ENCODE measurements around the gene LRRC4C.

Gene LRRC4C

DNA sequence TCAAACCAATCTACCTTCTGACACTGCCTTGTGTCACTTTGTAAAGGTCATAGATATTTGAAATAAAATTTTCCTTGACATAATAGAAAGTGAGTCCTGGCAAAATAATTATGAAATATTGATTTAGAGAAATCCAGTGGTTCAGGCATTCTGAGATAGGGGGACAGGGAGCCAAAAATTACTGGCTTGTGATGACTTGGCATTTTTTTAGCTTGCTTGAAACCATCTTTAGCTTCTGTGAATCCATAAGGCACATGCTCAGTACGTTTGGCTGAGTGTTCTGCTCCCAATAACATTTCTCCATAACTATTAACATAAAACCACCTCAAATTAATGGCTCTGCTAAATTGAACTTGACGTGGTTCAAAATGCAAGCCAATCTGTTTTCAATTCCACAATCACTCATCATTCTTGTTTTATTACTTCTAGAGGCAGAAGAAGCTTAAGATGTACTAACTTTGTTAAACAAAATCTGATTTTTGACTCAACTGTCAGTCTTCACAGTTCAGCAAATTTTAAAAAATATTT lies 209.0 kb downstream of the LRRC4C start:
- DNase-seq (ENCODE audit: low read depth, low spot score): no peak

- no peak for DNase-seq (ENCODE audit: low read depth, low spot score)
Observed at GRCh38 chr11:41247621-41248020, 211.8 kb downstream of the LRRC4C start.

DNA sequence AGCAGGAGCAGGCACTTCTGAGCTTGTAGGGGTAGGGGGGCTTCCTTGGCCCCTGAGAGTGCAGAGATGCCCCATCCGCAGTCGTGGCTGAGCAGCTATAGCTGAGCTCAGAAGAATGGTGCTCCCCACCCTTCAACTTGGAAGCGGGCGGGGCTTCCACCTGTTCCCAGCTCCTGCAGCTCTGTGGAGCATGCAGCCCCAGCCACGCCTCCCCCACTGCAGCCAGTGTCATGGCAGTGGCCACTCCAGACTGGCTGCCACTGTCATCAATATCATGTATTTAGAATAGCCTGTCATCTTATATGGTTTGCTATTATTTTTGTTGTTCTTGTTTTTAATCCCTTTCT lies 213.1 kb downstream of the LRRC4C start:
- DNase-seq (ENCODE audit: low read depth, low spot score): no peak

GRCh38 chr11:41245704-41246398 lies 213.6 kb downstream of the LRRC4C start:
- no peak for DNase-seq (ENCODE audit: low read depth, low spot score)

- no peak for DNase-seq (ENCODE audit: low read depth, low spot score)
Observed at GRCh38 chr11:41245184-41245583, 214.3 kb downstream of the LRRC4C start.

DNA sequence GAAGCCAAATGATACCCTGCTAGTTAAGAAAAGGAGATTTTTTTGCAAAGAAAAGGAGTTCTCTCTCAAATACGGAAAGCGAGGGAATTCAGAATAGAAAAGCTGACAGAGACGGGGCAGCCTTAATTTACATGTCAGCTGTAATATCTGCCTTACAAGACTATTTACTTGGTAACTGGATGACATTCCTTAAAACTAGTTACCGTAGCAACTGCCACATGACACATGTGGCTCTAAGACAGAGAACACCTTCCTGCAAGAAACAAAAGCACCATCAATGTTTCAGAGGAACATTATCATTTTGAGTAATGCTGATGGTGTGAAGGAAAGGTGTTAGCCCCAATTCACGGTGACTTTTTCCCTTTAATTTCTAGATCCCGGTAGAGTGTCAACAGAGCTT lies 222.1 kb downstream of the LRRC4C start:
- DNase-seq (ENCODE audit: low read depth, low spot score): no peak

DNA sequence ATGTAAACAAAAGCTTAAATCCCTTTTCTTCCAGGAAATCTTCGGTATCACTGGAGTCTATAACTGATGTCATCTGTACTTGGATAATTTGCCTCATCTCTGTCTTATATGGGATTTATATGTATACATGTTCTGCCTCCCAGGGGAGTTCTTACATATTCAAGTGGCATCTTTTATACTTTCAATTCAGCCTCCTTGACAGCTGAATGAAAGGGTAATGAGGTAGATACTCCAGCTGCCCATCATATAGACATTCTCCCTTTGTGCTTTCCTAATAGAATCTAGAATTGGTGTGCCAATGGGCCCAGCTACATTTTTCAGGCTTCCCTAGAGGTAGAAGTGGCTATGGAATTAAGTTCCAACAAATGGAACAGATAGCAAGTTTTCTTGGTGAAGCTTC lies 223.8 kb downstream of the LRRC4C start:
- DNase-seq (ENCODE audit: low read depth, low spot score): no peak

DNA sequence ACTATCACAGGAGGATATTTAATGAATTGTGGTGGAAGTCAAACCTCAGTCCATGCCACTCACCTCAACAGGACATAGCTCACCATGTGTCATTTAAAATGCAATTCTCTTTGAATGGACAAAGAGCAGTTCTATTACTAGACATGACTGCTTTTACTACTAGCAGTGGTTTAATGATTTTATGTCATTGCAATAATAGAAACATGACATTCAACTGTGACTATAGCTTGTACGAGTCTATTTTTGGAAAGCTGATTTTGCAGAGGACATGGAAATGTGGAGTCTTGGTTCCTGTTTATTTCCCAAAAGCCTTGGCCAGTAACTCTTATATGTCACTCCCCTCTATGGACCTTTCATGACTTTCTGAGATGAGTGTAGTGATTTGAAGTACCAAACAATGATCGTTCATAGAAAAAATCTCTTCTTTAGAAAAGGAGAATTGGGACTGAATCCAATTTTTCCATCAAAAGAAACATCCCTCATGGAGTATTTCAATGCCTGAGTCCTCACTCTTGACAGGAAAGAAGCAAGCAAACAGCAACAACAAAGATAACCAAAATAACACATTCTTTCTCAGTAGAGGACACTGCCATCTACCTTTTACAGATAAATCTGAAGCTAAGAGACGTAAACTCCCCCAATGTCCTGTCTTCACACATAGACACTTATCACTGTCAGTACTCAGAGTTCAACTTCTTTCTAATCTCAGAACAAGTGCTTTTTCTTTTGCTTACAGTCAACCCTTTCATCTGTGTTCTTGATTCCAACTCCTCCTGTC lies 233.4 kb downstream of the LRRC4C start:
- DNase-seq (ENCODE audit: low read depth, low spot score): no peak

GRCh38 chr11:41222236-41222635 lies 237.2 kb downstream of the LRRC4C start:
- DNase-seq (ENCODE audit: low read depth, low spot score): no peak

- no peak for DNase-seq (ENCODE audit: low read depth, low spot score)
Observed at GRCh38 chr11:41206388-41206787, 253.1 kb downstream of the LRRC4C start.

DNA sequence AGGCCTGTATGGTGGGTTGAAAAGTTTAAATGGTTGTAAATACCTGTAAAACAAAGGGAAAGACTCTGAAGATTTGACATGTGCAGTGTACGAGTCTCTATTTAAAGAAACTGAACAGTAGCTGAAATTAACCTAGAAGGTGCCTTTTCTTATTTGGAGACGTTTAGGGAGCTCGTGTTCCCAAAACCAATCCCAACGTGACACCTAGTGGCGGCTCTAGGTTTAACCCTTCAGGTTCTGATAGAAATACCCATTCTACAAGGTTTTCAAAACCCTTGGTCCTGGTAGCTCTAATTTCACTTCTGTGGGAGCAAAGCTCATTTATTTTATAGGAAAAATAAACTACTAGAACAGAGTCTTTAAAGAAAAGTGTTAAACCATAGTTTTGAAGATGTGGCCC lies 258.3 kb downstream of the LRRC4C start:
- DNase-seq (ENCODE audit: low read depth, low spot score): no peak

DNA sequence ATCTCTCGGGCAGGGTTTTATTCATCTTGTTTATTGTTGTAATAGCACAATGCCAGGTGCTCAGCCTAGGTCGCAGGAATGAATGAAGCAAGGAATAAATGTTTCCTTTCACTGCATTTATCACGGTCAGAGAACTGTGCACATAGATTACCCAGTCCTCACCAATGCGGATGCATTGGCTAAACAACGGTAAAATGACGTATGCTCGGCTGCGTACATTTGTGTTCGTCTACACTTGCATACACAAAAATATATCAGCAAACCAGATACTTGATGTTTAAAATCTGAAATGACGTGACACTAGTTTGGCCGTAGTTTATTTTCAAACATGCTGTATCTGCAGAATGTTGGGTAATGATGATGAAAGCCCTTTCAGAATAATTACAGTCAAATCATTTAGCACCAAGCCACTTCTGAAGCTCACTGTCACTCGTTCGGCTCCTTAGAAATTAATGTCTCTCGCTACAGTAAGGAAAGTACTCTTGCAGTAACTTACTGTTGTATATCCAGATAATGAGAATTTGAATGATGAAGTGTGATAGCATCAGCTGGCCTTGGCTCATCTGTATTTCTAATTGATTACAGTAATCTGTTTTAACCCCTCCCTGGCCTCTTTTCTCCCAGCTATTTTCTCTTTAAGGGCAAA lies 268.9 kb downstream of the LRRC4C start:
- no peak for DNase-seq (ENCODE audit: low read depth, low spot score)

GRCh38 chr11:41189701-41190436 lies 269.6 kb downstream of the LRRC4C start:
- no peak for DNase-seq (ENCODE audit: low read depth, low spot score)

GRCh38 chr11:41177791-41178190 lies 281.7 kb downstream of the LRRC4C start:
- no peak for DNase-seq (ENCODE audit: low read depth, low spot score)

- DNase-seq (ENCODE audit: low read depth, low spot score): no peak
Observed at GRCh38 chr11:41175304-41175972, 284.0 kb downstream of the LRRC4C start.

DNA sequence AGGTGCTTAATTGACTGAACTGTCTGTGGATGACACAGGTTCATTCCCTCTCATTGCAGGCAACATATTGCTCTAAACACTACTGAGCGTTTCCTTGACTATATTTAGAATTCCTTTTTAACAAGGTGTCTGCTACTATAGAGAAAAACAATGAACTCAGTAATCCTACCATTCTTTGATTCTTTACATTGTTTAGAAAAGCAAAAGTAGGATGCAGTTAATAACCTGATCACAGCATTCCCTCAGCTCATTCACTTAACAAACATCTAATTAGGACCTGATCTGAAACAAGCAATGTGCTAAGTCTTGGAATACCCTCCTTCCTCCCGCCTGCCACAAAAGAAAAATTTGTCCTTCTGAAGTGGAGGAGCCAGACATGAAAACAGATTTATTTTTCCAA lies 313.1 kb downstream of the LRRC4C start:
- DNase-seq (ENCODE audit: low read depth, low spot score): no peak

- no peak for DNase-seq (ENCODE audit: low read depth, low spot score)
Observed at GRCh38 chr11:41145420-41145819, 314.0 kb downstream of the LRRC4C start.

DNA sequence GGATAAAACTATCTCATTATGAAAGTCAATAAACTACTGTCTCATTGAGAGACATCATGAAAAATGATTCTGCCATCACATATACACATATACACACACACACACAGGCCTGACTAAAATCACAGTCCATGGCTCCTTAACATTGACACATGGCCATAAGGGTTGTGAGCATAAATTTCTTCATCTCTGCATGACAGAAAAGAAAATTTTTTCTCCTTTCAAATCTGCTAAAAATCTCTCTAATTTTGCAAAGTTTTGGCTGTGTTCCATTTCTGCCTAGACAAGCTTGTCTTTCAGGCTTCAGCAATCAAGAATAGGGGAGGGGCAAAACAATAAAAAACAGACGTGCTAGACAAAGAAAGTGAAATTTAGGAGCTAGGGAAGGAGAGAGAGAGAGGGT lies 324.5 kb downstream of the LRRC4C start:
- no peak for DNase-seq (ENCODE audit: low read depth, low spot score)

GRCh38 chr11:41133023-41133422 lies 326.4 kb downstream of the LRRC4C start:
- no peak for DNase-seq (ENCODE audit: low read depth, low spot score)

GRCh38 chr11:41121600-41121999 lies 337.9 kb downstream of the LRRC4C start:
- no peak for DNase-seq (ENCODE audit: low read depth, low spot score)

DNA sequence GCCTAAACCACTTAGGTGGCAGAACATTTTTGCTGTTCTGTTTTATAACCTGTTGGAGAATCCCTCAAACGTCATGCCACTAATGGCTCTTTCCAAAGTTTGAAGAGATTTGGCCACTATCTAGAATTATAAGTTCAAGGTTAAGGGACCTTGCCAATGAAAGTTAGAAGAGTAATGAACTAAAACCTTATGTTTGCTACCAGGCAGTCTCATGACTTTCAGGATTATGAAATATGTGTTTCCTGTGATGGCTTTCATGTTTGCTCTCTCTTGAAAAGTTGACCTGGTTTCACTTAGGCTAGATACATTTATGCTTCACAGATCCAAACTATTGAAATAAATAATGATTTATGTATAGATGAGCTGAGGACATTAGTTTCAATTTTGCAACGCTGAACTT lies 340.0 kb downstream of the LRRC4C start:
- DNase-seq (ENCODE audit: low read depth, low spot score): no peak

All from brain pericyte (primary cell).